Neuron (in vitro differentiated cells): ENCODE results near the gene MAP1LC3B.
"Not testable (repeated sequence)": the region's sequence is repeated elsewhere in the genome, so short reads cannot be mapped to it uniquely, and the experiment has no call there.

ENCODE experiments used
- H2AFZ ChIP-seq: one replicate; pipeline ENCODE4 v1.6.1; 2013; ENCODE audit warnings: low read depth, mild to moderate bottlenecking, inconsistent platforms, low read length, moderate library complexity
- H3K27me3 ChIP-seq: one replicate; pipeline ENCODE4 v1.6.1; 2013; ENCODE audit warnings: low read length; ENCODE audit not compliant: insufficient read depth
- H3K36me3 ChIP-seq: one replicate; pipeline ENCODE4 v1.6.1; 2013; ENCODE audit warnings: low read length; ENCODE audit not compliant: insufficient read depth
- H3K4me1 ChIP-seq: one replicate; pipeline ENCODE4 v1.6.1; 2013; ENCODE audit warnings: low read length; ENCODE audit not compliant: insufficient read depth
- H3K4me3 ChIP-seq: 2 replicates; pipeline ENCODE4 v1.5.1; 2013; ENCODE audit warnings: mild to moderate bottlenecking, low read length, moderate library complexity
- H3K9me3 ChIP-seq: one replicate; pipeline ENCODE4 v1.6.1; 2013; ENCODE audit warnings: low read length

MAP1LC3B gene

DNA sequence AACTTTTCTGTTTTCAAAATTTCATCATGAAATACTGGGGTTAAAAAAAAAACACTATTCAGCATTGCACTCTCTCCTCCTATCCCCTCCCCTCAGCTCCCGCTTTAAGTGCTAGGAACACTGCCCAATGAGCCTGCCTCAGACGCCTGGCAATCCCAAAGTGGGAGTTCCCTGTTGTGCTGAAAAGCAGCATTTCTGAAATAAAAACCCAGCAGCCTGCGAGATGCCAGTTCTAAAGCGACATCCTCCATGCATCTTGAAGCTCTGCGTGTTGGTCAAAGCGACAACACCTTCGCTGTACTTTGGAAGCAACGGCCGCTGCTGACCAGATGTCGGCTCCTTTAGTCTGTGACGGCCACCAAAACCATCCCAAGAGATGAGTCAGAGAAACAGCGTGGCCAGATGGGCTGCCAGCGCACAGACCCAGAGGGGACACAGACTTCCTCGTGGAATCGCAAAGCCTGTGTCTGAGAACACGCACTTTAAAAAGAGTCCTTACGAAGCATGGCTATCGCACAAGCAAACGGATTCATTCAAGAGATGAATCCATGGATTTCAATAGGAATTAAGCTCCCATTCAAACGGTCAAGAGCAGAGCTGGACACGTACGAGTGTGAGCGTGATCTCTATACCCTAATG is 41.3 kb upstream of the MAP1LC3B start:
- peaks cover 12% of the 10 kb centered on the region for H3K36me3 ChIP-seq
- no peaks in the 10 kb centered on the region for H3K27me3 ChIP-seq
- peaks cover 4% of the 10 kb centered on the region for H3K4me1 ChIP-seq
- H2AFZ ChIP-seq = no peak overlapping the region
- H3K4me3 ChIP-seq = no peak overlapping the region
- no peaks in the 10 kb centered on the region for H3K9me3 ChIP-seq

DNA sequence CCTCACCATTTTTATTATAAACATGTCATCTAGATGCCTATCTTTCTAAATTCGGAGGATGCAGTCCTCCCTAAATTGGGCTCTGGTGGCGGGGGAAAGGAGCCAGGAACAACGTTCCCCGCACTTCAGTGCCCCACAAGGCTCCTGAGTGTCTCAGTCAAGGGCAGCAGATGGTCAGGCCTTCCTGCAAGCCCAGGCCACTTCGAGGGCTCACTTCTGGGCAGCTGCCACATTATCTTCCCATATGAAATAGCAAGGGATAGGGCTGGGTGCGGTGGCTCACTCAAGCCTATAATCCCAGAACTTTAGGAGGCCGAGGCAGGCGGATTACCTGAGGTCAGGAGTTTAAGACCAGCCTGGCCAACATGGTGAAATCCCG is 40.8 kb upstream of the MAP1LC3B start:
- Histone ChIP-seq H3K4me3 (no peak overlapping the region), H3K9me3 (no peaks in the 10 kb centered on the region), H2AFZ (no peak overlapping the region), H3K4me1 (peaks cover 8% of the 10 kb centered on the region), H3K27me3 (no peaks in the 10 kb centered on the region), H3K36me3 (peaks cover 12% of the 10 kb centered on the region)

DNA sequence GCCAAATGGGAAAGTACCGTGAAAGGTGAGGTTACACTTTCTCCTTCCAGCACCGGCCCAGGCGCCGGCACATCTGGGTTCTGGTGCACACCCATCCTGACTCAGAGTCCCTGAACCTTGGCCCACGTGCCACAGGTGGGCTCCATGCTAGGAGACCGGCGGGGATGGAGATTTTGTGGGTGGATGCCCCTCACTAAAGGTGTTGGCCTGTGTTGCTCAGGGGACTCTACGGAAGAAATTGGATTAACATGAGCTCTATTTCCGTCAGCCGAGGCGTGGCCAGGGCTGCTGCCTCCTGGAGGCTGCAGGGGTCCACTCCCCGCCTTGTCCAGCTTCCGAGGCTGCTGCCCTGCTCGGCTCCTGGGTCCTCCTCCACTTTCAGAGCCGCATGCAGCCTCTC is 39.3 kb upstream of the MAP1LC3B start:
- Histone ChIP-seq H3K4me3 (no peak overlapping the region), H3K4me1 (peaks cover 11% of the 10 kb centered on the region), H2AFZ (no peak overlapping the region), H3K9me3 (no peaks in the 10 kb centered on the region), H3K27me3 (no peaks in the 10 kb centered on the region), H3K36me3 (peaks cover 5% of the 10 kb centered on the region)

- H3K4me1 ChIP-seq = peaks cover 11% of the 10 kb centered on the region
- H3K4me3 ChIP-seq = no peak overlapping the region
- peaks cover 11% of the 10 kb centered on the region for H3K36me3 ChIP-seq
- no peaks in the 10 kb centered on the region for H3K27me3 ChIP-seq
- H3K9me3 ChIP-seq = no peaks in the 10 kb centered on the region
- H2AFZ ChIP-seq = no peak overlapping the region
These were observed 38.5 kb upstream of the MAP1LC3B start for GRCh38 chr16:87353613-87354012.

DNA sequence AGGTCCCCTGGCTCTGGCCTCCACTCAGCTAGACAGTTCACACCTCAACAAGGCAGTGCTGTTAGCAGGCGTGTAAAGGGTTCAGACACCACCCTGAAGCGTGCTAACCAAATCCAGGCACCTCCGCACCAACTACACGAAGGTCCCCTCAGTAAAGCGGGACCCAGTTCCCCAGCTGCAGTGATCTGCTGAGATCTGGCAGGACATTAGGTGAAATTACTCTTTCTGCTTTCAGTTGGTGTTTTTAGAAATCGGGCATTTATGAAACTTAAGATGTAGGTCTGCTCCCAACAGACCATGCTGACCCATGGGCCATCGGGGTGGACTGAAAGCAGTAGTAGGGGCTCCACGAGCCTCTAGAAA is 35.7 kb upstream of the MAP1LC3B start:
- H3K27me3 ChIP-seq = no peaks in the 10 kb centered on the region
- peaks cover 31% of the 10 kb centered on the region for H3K36me3 ChIP-seq

GRCh38 chr16:87358250-87358649 is 33.9 kb upstream of the MAP1LC3B start:
- Histone ChIP-seq H3K27me3 (no peaks in the 10 kb centered on the region), H3K4me1 (peaks cover 11% of the 10 kb centered on the region), H3K4me3 (no peak overlapping the region), H3K9me3 (peaks cover 8% of the 10 kb centered on the region), H3K36me3 (peaks cover 38% of the 10 kb centered on the region), H2AFZ (no peak overlapping the region)

More for the DNA sequence above, 35.7 kb upstream of the MAP1LC3B start:
- H3K4me3 ChIP-seq = no peak overlapping the region
- peaks cover 11% of the 10 kb centered on the region for H3K4me1 ChIP-seq
- H3K9me3 ChIP-seq = peaks cover 5% of the 10 kb centered on the region
- no peak overlapping the region for H2AFZ ChIP-seq

- Histone ChIP-seq H3K9me3 (peaks cover 8% of the 10 kb centered on the region), H2AFZ (no peak overlapping the region), H3K4me3 (no peak overlapping the region), H3K4me1 (peaks cover 11% of the 10 kb centered on the region), H3K36me3 (peaks cover 36% of the 10 kb centered on the region), H3K27me3 (no peaks in the 10 kb centered on the region)
These were observed 33.4 kb upstream of the MAP1LC3B start for GRCh38 chr16:87358696-87359095.

GRCh38 chr16:87359121-87359520 is 33.0 kb upstream of the MAP1LC3B start:
- H3K36me3 ChIP-seq = peaks cover 36% of the 10 kb centered on the region
- H2AFZ ChIP-seq = no peak overlapping the region
- H3K27me3 ChIP-seq = no peaks in the 10 kb centered on the region
- H3K4me1 ChIP-seq = peaks cover 14% of the 10 kb centered on the region
- peaks cover 8% of the 10 kb centered on the region for H3K9me3 ChIP-seq
- no peak overlapping the region for H3K4me3 ChIP-seq

DNA sequence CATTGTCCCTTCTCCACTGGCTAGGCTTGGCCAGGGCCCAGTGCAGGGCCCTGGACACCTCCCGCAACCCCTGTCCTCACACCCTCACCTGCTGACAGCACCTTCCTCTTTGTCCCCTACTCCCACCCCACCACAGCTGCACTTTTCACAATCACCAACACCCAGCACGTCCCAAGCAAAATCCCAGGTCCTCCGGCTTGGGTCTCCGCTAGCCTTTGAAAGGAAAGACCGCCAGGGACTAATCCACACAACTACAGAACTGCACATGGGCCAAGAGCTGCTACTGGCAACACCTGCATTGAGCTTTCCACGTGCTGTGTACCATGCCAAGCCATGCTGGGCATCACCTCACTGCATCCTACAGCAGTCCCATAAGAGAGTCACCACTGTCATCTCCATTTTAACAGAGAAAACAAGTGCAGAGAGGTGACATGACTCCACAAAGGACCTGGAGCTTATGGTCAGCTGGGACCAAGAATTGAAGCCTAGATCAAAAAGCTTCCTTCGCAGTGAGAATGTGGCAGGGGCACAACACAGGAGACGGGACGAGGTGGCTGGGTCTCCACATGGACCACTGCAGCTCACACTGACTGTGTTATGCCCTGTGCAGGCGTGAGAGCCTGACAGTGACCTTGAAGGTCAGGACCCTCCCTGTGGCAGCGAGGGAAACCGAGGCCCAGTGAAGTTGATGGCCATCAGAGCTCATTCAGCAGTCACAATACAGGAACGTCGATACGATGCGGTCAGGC is 31.1 kb upstream of the MAP1LC3B start:
- peaks cover 9% of the 10 kb centered on the region for H3K4me1 ChIP-seq
- H3K36me3 ChIP-seq = peaks cover 36% of the 10 kb centered on the region

GRCh38 chr16:87361916-87362619 is 30.1 kb upstream of the MAP1LC3B start:
- H3K27me3 ChIP-seq = no peaks in the 10 kb centered on the region
- peaks cover 36% of the 10 kb centered on the region for H3K36me3 ChIP-seq

More for the DNA sequence above, 31.1 kb upstream of the MAP1LC3B start:
- no peak overlapping the region for H3K4me3 ChIP-seq
- peaks cover 8% of the 10 kb centered on the region for H3K9me3 ChIP-seq
- H2AFZ ChIP-seq = no peak overlapping the region
- H3K27me3 ChIP-seq = no peaks in the 10 kb centered on the region

GRCh38 chr16:87362828-87363559 is 29.1 kb upstream of the MAP1LC3B start:
- peaks cover 35% of the 10 kb centered on the region for H3K36me3 ChIP-seq
- H3K4me3 ChIP-seq, H2AFZ ChIP-seq, H3K4me1 ChIP-seq, H3K9me3 ChIP-seq, H3K27me3 ChIP-seq: not testable (repeated sequence)

More at GRCh38 chr16:87361916-87362619, 30.1 kb upstream of the MAP1LC3B start:
- Histone ChIP-seq H3K9me3 (peaks cover 8% of the 10 kb centered on the region), H2AFZ (no peak overlapping the region), H3K4me3 (no peak overlapping the region), H3K4me1 (peaks cover 3% of the 10 kb centered on the region)

GRCh38 chr16:87363771-87364455 is 28.2 kb upstream of the MAP1LC3B start:
- Histone ChIP-seq H3K9me3 (peaks cover 8% of the 10 kb centered on the region), H3K36me3 (peaks cover 26% of the 10 kb centered on the region), H3K4me1 (peaks cover 5% of the 10 kb centered on the region), H2AFZ (no peak overlapping the region), H3K27me3 (no peaks in the 10 kb centered on the region), H3K4me3 (no peak overlapping the region)
